GM19438 (cell line): ENCODE results near the gene PTPRO.

ENCODE experiments used
- ATAC-seq: cut with Tn5 transposase; IDR thresholded peaks from one replicate; pipeline ENCODE4 v1.9.1; 2021; ENCODE audit warnings: low read depth; ENCODE audit not compliant: unreplicated experiment

Gene PTPRO

DNA sequence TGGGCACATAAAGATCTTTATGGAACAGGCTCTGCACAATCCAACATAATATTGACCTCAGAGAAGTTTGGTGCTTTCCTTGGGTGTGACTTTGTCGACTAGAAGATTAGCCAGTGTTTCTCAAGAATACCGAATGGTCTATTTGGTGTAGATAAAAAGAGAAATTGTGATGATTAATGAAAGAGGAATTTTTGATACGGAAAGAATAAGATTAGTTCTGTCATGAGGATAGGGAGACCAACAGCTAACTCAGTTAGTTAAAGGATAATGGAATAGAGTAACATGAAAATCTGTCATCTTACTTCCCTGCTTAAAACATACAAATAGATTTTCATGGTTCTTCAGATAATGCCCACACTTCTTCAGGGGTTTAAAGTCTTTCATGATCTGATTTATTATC, 24.2 kb downstream of the PTPRO start:
- no peak for ATAC-seq

DNA sequence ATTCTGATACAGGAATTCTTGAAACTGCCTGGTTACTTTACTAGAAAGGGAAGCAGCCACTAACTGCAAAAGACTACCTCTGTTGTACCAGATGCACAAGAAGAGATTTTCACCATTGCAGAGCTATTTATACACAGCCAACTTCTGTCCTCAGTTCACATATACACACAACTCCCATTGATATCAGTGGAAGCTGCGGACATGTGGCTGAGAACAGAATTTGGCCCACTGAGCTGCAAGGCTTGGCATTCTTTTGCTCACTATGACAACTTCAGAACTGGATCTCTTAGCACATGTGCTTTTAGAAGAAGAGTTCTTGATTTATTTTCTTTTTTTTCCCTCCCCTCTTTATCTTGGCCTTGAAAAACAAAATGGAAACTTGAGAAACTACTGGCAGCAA, 28.3 kb downstream of the PTPRO start:
- ATAC-seq, result no peak

DNA sequence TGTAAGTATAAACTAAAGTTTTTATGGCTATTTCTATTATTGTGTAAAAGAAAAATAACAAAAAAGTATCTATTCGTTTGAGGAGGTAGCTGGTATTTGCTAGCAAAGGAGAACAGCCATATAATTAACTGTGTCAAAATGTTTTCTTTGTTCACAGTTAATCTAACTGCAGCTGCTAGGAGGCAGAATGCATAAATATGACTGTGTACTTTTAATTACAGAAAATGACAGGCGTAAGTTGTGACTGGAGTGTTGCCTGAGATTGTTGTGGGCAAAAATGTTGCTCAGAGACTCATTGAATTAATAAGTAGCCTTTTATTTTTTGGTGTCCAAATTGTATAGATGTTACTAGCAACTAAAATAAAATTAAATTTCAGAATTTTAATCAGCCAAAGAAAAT, 33.5 kb downstream of the PTPRO start:
- ATAC-seq, result no peak

DNA sequence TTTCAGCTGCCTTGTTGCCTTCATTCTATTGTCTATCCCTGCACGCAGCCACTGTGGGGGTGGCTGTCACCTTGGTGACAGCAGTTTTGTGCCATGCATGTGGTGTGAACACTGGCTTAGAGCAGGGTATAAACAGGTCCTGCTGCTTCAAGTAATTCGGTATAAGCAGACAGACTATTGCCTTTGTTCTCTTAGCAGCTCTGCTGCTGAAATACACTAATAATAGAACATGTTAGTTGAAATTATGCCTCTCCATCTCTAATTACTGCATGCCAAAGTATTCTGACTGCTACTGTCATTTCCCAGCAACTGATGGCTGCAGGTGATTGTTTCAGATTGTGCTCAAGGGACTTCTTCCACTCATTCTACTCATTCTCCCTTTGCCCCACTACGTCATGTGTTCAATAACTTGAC, 34.6 kb downstream of the PTPRO start:
- no peak for ATAC-seq

DNA sequence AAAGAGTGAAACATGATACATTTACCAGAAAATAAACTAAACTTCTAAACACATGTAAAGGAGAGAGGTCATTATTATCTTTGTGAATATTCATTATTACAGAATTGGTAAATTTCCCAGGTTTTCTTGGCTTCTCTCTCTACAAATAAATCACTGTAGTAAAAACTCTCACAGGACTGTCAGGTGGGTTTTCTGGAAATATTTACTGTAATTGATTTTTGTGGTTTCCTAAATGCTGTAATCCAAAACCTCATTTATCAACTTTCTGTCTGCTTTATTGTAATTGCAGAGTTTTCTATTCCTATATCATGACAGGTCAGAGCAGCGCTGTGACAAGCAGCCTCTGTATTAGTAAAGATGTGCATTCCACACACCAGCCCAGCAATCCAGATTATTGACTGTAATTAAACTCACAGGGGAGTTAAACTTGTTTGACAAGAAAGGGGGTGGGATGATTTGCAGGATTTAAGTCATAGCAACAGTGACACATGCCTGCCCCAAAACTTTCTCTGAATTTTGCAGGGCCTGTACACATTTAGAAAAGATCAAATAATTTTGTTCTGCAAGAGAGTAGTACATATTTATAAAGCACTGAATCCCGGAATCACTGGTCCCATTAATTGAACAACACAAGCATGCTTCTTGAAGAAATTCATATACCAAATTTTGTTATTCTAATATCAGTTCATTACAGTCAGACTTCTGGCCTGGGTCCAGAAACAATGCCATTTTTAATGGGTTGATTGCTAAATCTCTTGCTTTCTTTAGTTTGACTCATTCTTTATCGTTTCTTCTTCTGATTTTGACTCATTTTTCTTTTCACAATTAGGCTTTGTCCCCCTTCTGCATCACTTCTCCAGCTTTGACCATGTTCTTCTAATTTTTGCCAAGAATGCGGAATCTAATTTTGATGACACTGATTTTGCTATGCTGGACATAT, 42.2 kb downstream of the PTPRO start:
- no peak for ATAC-seq

DNA sequence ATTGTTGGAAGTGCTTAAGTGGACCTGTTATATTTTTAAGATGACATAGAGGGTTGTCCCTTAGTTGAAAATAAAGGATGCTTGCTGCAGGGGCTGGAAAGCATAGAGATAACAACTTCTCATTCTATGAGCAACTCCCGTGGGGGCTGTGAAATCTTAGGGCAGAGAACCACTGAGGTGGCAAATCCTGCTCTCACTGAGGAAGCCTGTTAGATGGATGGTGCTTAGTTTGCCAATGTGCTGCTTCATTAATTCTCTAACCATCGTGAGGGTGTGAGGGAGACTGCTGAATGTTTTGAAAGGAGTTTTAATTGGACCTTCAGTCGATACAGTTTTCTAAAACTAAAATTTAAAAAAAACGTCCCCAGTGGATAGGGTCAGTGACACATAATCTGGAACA, 46.5 kb downstream of the PTPRO start:
- ATAC-seq, result no peak

DNA sequence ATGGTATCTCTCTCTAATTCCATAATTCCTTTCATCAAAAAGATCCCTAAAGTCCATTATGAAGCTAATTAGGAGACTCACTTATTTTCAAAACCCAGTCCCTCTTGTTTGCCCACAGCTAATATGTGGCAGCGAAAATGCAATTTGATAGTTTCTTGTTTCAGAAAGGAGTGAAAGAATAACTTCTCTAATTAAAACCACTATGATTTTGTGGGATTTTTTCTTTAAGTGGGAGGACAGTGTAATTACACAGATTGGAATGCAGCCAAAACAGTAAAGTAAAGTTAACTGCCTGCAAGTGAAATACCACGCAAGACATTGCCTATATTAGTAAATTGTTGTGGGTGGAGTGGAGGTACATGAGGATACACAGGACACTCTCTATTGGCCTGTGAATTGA, 50.0 kb downstream of the PTPRO start:
- ATAC-seq, result no peak

DNA sequence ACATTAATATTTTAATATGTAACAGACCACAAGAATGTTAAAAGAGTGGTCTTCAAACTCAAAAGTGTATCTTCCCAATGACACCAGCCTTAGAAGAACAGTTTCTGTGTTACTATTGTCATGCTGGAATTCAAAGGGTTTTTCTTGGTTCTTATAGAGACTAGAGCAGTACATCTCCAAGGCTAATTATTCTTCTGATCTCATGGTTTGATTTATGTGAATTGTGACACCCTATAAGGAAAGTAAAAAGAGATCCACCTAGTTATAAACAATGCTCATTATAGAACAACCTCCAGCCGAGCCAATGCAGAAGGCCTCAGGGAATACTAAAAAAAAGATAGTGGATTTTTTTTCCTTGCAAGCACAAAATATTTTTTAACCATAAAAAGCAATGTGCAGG, 65.5 kb downstream of the PTPRO start:
- no peak for ATAC-seq

DNA sequence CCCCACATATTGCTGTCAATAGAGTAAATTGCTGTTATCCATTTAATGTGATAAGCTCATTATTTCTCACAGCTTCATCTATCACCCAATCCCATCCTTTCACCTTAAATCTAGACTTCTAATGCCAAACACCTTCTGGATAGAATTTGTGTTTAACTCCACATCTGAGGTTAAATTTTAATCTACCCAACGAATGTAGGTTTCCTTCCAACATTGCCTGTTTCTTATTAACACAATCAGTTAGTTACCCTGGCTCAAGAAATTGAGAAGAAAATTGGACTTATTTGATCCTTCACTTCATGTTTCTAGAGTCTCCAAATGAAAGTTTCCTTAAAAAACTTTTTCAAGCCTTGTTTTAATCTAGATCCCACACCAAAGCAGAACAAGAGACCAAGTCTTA, 67.3 kb downstream of the PTPRO start:
- ATAC-seq, result no peak

DNA sequence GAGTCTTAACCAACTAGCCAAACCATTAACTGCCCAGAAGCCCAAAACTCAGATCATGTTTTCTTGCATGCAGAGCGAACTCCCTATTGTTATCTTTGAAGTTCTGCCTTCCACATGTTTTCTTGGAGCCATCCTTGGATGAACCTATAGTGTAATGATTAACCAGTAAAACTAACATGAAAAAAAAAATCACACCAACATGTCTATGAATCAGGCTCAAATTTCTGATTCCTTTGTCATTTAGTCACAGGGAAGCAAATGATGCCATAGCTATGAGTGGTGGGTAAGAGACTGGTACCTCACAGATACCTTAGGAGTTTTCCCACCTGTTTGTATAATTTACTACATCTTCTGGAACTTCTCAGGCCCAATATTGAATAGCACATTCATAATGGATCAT, 70.7 kb downstream of the PTPRO start:
- ATAC-seq, result no peak

DNA sequence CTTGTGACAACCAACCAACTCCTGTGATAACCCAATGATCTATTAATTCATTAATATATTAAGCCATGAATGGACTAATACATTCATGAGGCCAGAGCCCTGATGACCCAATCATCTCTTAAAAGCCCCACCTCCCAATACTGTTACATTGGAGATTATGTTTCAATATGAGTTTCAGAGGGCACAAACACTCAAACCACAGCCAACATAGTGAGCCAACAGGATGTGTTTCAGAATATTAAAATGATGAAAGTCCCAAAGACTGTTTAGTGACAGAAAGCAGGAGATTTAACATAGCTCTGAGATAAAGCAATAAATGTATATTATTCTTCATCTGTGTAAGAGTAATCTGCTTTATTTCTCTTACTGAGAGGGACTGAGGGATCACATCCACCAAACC, 71.7 kb downstream of the PTPRO start:
- no peak for ATAC-seq

DNA sequence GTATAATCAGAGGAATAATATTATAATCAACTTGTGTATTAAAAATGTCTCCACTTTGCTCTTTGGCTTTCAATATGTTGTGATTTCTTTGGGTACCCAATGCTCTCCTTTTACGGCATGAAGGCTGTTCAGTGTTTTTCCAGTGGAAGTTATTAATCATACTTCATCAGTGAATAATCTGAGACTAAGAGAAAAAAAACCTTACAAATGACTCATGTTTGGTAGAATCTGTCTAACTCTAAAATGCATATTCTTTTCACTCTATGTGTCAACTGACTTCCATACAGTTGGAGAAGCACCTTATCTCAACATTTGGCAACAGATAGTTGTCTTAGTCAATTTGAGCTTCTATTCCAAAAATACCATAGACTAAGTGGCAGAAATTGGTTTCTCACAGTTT, 82.2 kb downstream of the PTPRO start:
- no peak for ATAC-seq

DNA sequence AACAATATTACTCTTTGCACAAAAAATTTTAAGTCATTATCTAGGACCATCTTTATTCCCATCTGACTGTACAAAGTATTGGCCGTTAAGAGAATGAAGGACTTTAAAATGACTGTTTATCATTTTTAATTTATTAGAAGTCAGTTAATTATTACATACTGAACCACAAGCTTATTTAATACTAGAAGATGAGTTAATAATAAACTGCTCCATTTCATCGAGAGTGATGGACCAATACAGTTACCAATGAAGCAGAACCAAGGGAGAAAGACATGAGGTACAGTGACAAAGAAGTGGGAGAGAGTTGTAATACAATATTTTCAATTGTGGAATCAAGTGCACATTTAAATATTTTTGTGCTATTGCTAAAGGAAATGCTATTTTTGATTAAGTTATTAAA, 83.3 kb downstream of the PTPRO start:
- no peak for ATAC-seq

DNA sequence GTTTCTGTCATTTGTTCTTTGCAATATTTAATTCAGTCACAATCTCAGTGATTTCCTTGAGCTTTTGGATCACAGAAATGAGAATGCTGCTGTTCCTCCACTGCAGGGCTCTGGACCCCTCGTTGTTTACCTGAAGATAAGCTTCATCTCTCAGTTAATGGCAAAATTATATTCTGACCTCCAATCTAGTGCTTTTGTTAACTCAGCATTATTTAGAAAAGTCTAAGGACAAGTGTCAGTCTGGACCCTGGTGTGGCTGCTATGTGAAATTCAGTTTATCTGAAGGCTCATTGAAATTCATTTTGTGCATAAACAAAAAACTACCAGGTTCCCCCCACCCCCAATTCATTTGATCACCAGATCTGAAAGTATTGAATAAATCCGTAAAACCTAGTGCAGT, 84.7 kb downstream of the PTPRO start:
- no peak for ATAC-seq

DNA sequence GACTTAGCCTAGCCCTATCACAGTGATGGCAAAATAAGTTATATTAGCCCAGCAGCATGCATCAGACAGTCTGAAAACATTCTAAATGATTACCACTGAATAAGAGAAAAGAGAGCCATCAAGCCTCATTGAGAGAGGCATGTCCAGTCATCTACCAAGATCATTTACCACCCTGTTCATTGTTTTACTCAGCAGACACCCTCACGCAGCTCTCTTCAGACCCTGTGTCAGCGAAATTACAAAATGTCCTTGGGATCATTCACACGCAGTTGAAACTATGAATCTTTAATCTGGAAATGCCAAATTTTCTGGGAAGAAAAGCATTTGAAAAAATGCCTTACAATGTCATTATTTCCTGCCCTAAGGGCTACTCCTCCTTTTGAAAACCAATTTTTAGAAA, 89.5 kb downstream of the PTPRO start:
- ATAC-seq, result no peak

DNA sequence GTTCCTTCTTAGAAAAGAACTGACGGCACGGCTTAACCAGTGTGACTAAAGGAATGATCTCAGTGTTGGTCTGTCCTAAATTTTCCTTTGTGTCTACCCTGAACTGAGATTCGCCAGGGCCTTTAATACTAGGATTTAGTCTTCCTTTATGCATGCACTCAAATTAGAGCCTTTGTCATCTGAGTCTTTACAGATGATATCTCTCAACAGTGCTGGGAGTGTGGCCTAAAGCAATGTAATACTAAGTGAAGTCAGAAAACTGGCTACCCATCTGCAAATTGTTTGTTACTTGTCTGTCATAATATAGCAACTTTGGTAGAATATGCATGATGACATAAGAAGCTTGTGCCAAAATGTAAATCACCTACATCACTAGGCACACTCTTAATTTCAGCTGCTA, 95.4 kb downstream of the PTPRO start:
- ATAC-seq, result no peak

DNA sequence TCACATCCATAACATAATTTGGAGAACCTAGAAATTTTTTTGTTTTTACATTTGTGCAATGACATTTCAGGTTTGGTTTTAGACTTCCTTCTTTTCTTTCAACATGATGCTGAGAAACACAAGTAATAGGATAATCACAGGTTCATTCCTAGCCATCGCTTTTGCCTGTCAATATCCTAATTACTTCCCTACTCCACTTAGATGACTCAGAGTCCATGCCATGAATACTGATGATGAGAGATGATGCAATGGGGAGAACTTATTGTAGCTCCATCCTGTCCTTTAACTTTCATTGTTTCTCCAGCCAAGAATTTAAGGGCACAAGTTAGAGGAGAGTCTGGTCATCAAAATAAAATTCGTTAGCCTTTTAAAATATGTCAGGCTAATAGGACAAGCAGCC, 101.3 kb downstream of the PTPRO start:
- no peak for ATAC-seq

DNA sequence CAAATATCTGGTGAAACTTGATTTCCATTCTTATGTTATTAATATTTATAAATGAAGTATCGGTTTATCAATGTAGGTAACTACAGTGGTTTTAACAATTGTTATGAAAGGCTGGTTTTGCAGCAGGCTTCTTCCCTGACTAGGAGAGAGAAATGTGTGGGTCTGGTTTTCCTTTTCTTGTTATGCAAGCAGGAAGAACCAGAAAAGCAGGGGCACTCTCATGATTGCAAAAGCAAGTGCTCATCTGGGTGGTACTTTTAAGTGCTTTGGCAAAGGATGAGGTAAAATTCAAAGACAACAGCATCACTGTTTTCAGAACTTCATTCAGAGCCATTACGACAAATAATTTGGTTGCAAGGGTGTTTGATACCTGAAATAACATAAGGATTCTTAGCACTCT, 105.6 kb downstream of the PTPRO start:
- ATAC-seq, result no peak

DNA sequence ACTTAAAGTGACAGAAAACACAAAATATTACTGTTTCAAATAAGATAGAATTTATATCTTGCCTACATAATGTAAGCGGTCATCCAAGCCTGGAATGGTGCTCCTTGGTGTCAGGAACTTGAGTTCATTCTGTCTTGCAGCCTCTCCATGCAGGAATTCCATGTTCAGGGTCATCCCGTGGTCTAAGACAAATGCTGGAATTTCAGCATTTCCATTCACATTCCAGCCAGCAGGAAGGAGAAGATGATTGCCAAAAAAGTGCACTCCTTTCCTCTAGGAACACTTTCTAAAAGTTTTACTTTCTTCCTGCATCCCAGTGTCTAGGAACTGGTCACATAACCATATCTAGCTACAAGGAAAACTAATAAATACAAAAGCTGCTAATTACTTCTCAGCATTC, 106.3 kb downstream of the PTPRO start:
- ATAC-seq, result no peak

DNA sequence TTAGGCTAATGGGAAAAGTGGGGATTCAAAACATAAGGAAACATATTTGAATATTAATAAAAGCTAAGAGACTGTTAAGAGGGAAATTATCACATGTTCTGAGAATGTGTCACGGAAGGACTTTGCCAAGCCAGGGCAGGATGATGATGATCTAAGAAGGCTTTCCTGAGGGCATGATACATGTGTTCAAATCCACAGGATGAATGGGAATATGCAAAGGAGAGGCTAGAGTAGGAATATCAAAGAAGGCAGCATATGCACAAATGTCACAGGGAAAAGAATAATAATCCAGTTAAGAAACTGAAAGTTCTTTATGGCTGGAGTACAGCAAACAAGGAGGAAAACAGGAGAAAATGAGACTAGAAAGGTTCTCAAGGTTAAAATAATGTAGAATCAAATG, 107.0 kb downstream of the PTPRO start:
- ATAC-seq, result no peak

DNA sequence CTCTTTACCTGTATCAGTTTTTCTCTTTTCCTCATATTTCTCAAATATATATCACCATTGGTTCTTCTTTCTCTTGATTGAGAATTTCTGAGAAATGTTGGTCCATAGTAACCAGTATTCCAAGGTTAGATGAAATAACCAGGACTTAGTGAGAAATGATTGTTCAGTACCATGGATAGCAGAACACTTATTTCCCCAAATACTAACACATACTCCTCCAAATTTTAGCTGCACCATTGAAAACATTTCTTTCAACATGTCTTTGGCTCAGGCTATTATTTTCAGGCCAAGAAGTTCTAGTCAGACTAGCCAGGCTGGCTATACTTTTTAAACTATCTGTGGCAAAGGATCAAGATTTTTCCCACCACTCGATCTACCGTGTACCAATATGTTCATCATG, 113.3 kb downstream of the PTPRO start:
- no peak for ATAC-seq

DNA sequence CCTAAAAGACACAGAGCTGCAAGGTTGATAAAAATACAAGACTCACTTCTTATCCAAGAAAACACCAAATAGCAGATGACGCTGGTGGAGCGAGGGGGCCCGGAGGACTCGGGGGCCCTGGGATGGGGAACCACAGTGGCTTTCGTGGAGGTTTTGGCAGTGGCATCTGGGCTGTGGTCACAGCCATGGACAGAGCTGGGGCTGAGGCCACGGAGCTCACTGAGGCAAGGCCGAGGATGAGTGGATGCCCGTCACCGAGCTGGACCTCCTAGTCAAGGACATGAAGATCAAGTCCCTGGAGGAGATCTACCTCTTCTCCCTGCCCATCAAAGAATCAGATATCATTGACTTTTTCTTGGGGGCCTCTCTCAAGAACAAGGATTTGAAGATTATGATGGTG, 117.2 kb downstream of the PTPRO start:
- no peak for ATAC-seq

DNA sequence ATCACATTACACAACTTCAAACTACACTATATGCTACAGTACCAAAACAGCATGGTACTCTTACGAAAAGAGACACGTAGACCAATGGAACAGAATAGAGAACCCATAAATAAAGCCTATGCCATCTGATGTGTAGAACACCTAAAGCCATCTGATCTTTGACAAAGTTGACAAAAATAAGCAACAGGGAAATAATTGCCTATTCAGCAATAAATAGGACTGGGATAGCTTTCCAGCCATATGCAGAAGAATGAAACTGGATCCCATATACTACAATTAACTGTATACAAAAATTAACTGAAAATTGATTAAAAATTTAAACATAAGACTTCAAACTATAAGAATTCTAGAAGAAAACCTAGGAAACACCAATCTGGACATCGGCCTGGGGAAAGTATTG, 120.7 kb downstream of the PTPRO start:
- no peak for ATAC-seq
